Body of pancreas (tissue), 4 donors: Measurements from ENCODE around the gene AOAH.

Source experiments
- CTCF ChIP-seq, 7 experiments: fragments of 450-650 bp in 4 of 7; fragments of 200-600 bp in 3 of 7; sonication (generic) in 3 of 7; IDR thresholded peaks; one replicate each; pipeline ENCODE4 v1.5.1; 2016 to 2019; ENCODE audit warnings: antibody characterized with exemption in 7 of 7
- POLR2A ChIP-seq, 3 donors: fragments of 450-650 bp; IDR thresholded peaks; one replicate each; pipeline ENCODE4 v1.6.1; 2016; ENCODE audit warnings: antibody characterized with exemption in 3 of 3, mild to moderate bottlenecking in 2 of 3

DNA sequence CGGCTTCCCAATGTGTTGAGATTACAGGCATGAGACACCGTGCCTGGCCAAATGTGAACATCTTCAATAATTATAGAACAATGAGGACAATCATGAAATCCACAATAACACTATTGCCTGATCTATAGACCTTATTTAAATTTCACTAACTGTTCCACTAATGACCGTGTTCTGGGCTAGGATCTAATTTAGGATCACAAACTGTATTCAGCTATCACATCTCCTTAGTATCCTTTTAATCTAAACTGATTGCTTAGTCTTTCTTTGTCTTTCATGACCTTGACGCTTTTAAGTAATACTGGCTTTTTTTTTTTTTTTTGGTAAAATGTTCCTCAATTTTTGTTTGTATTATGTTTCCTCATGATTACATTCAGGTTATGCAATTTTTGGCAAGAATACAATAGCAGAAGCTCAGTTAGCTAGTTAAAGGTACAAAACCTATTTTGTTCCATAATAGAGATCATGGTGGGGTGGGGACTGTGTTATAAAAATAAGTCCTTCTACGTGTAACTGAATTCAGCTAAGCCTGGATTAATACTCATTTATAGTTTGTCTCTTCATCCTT lies 158.4 kb downstream of the AOAH start:
- TF ChIP-seq CTCF (IDR thresholded peaks at IDR 0.05) (no peak), POLR2A (IDR thresholded peaks at IDR 0.05) (no peak)
